ENCODE measurements around the gene PGLYRP2. TPM values are rescaled to one million over a fixed set of nuclear protein-coding genes. Genes with fewer than 3 reads are reported as not detected.

The PGLYRP2 gene
- total and polyA plus RNA-seq, 2 of the 13 experiments (the other 11 are each of a cell fraction or from before 2014, with no cell fraction given) = 0.04 to 1.0 TPM

DNA sequence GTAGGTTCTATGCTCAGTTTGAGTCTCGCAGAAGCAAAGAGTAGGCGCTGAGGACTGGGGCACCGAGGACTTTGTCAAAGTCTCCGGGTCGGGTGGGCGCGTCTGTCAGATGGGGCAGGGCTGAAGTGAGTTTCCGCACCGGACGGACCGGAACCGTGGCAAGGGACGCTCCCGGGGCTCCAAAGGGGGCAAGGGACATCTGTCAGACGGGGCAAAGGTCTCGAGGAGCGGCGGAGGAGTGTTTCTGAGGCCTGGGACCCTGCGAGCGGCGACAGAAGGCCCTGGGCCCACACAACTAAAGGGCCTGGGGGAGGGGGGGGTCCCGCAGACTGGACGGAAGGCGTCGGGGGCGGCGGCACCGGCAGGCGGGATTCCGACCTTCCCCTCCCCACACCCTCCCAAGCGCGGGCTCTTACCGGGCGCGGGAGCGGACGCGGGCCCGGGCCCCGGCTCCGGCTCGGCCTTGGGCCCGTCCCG lies 47.2 kb downstream of the PGLYRP2 start:
- whole genome bisulfite sequencing (ENCODE audit: low lambda C conversion rate) = 0% methylated on average over 2 of the region's 44 CpGs
- Histone ChIP-seq H3K9me3 (ENCODE audit: low read length) (no peaks in the 10 kb centered on the region), H3K79me2 (ENCODE audit: insufficient read depth, low read length) (peaks cover 24% of the 10 kb centered on the region), H3K27ac (ENCODE audit: extremely low read length, insufficient read depth, low read length) (peak overlapping the region; percentile 67), H3K9ac (ENCODE audit: insufficient read depth, low read depth, low read length) (peak overlapping the region; percentile 93), H3K4me1 (ENCODE audit: insufficient read depth, low read length) (peaks cover 30% of the 10 kb centered on the region), H4K20me1 (ENCODE audit: insufficient read depth, low read length) (no peaks in the 10 kb centered on the region), H3K4me3 (replicated peaks in 1 of 3; ENCODE audit: insufficient read depth in 1 of 3, low read depth in 2 of 3, low read length in 3 of 3) (peak overlapping the region; percentile 85 to 95 (median 94)), H3K27me3 (ENCODE audit: control insufficient read depth in 1 of 2, insufficient read depth in 2 of 2, low read length in 2 of 2) (no peaks in the 10 kb centered on the region; a peak in 2 of 5 replicates), H3K4me2 (ENCODE audit: low read depth, low read length) (peak overlapping the region; percentile 77), H2AFZ (ENCODE audit: low read length) (no peak overlapping the region), H3K36me3 (replicated peaks in 1 of 2; ENCODE audit: control insufficient read depth in 1 of 2, insufficient read depth in 2 of 2, low read length in 2 of 2) (peaks cover 10 to 12% of the 10 kb centered on the region in 2 experiments; a peak in 3 of 5 replicates)
- in situ Hi-C loops (cut with HindIII; ENCODE audit: extremely low pct_ligation_motif_present, low pct_unique_long_range_greater_than_20kb) (no loop called here), intact Hi-C loops (cut with micrococcal nuclease; ENCODE audit: unreplicated experiment) (loop anchor here (5.0 kb wide), 1 partner anchor 125 kb away; no protein-coding TSS in a partner anchor)
- no peak for FAIRE-seq
- BruUV-seq (replicated peaks) = no TSS peak
- POLR2A ChIA-PET = interaction anchor here (1.4 to 2.4 kb wide), 5 partner anchors 13 to 119 kb away, joined by 3 to 34 read pairs (median 7); partner anchors contain the start of genes AKAP8 and AKAP8L
- no peak for DNase-seq (ENCODE audit: low spot score)
- CTCF ChIA-PET (ENCODE audit: low intra/inter-chr PET ratio, low total read pairs) = no interaction called here
- peak; percentile 16; the same call in 2 of the 3 replicates for ATAC-seq
- TF ChIP-seq FOXJ3 (CRISPR knock-in tag; IDR thresholded peaks at IDR 0.05; ENCODE audit: borderline replicate concordance) = no peak
- TF ChIP-seq ZNF572 (CRISPR knock-in tag; IDR thresholded peaks at IDR 0.05) = no peak
- no peak for TF ChIP-seq ZNF775 (CRISPR knock-in tag; IDR thresholded peaks at IDR 0.05; ENCODE audit: borderline replicate concordance)
- TF ChIP-seq KAT2B (IDR thresholded peaks at IDR 0.05; ENCODE audit: borderline replicate concordance, low read depth, low read length) = no peak
- TF ChIP-seq BHLHE40 (IDR thresholded peaks at IDR 0.05; ENCODE audit: low read length) = no peak
- no peak for TF ChIP-seq RNF2 (conservative IDR thresholded peaks at IDR 0.05; ENCODE audit: low read depth)
- no peak for TF ChIP-seq ZNF547 (CRISPR knock-in tag; IDR thresholded peaks at IDR 0.05)
- TF ChIP-seq MAF1 (CRISPR knock-in tag; IDR thresholded peaks at IDR 0.05; ENCODE audit: borderline replicate concordance) = no peak
- TF ChIP-seq, protein P1, sequence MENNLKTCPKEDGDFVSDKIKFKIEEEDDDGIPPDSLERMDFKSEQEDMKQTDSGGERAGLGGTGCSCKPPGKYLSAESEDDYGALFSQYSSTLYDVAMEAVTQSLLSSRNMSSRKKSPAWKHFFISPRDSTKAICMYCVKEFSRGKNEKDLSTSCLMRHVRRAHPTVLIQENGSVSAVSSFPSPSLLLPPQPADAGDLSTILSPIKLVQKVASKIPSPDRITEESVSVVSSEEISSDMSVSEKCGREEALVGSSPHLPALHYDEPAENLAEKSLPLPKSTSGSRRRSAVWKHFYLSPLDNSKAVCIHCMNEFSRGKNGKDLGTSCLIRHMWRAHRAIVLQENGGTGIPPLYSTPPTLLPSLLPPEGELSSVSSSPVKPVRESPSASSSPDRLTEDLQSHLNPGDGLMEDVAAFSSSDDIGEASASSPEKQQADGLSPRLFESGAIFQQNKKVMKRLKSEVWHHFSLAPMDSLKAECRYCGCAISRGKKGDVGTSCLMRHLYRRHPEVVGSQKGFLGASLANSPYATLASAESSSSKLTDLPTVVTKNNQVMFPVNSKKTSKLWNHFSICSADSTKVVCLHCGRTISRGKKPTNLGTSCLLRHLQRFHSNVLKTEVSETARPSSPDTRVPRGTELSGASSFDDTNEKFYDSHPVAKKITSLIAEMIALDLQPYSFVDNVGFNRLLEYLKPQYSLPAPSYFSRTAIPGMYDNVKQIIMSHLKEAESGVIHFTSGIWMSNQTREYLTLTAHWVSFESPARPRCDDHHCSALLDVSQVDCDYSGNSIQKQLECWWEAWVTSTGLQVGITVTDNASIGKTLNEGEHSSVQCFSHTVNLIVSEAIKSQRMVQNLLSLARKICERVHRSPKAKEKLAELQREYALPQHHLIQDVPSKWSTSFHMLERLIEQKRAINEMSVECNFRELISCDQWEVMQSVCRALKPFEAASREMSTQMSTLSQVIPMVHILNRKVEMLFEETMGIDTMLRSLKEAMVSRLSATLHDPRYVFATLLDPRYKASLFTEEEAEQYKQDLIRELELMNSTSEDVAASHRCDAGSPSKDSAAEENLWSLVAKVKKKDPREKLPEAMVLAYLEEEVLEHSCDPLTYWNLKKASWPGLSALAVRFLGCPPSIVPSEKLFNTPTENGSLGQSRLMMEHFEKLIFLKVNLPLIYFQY (CRISPR knock-in tag; IDR thresholded peaks at IDR 0.05; ENCODE audit: borderline replicate concordance) = no peak
- TF ChIP-seq YY1 (IDR thresholded peaks at IDR 0.05; ENCODE audit: insufficient read depth, insufficient replicate concordance, low read depth, low read length) = peak; percentile 20
- TF ChIP-seq, protein P2, sequence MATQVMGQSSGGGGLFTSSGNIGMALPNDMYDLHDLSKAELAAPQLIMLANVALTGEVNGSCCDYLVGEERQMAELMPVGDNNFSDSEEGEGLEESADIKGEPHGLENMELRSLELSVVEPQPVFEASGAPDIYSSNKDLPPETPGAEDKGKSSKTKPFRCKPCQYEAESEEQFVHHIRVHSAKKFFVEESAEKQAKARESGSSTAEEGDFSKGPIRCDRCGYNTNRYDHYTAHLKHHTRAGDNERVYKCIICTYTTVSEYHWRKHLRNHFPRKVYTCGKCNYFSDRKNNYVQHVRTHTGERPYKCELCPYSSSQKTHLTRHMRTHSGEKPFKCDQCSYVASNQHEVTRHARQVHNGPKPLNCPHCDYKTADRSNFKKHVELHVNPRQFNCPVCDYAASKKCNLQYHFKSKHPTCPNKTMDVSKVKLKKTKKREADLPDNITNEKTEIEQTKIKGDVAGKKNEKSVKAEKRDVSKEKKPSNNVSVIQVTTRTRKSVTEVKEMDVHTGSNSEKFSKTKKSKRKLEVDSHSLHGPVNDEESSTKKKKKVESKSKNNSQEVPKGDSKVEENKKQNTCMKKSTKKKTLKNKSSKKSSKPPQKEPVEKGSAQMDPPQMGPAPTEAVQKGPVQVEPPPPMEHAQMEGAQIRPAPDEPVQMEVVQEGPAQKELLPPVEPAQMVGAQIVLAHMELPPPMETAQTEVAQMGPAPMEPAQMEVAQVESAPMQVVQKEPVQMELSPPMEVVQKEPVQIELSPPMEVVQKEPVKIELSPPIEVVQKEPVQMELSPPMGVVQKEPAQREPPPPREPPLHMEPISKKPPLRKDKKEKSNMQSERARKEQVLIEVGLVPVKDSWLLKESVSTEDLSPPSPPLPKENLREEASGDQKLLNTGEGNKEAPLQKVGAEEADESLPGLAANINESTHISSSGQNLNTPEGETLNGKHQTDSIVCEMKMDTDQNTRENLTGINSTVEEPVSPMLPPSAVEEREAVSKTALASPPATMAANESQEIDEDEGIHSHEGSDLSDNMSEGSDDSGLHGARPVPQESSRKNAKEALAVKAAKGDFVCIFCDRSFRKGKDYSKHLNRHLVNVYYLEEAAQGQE (IDR thresholded peaks at IDR 0.05; ENCODE audit: borderline replicate concordance in 1 of 2, low read depth in 1 of 2, low read length in 2 of 2) = no peak
- peak; percentile 34; the same call in 1 of the 2 replicates for TF ChIP-seq ZFX (CRISPR knock-in tag; IDR thresholded peaks at IDR 0.05; ENCODE audit: low read depth)
- no peak for TF ChIP-seq FOXC1 (CRISPR knock-in tag; IDR thresholded peaks at IDR 0.05; ENCODE audit: borderline replicate concordance)
- 0 out of 2 replicates have a peak, but pooled peaks have one; percentile 9 for TF ChIP-seq ZNF563 (CRISPR knock-in tag; IDR thresholded peaks at IDR 0.05)
- TF ChIP-seq ZFY (CRISPR knock-in tag; IDR thresholded peaks at IDR 0.05) = no peak
